GM12872 (cell line): ENCODE data around the gene VSIG2.

Experiments
- CTCF ChIP-seq: IDR thresholded peaks from 3 replicates; pipeline ENCODE4 v1.5.1; 2011; ENCODE audit warnings: low read depth, mild to moderate bottlenecking, low read length, moderate library complexity; ENCODE audit not compliant: insufficient read depth

The VSIG2 gene

GRCh38 chr11:124757320-124757719, 5.3 kb upstream of the VSIG2 start:
- TF ChIP-seq CTCF: no peak

GRCh38 chr11:124756753-124757227, 4.7 kb upstream of the VSIG2 start:
- TF ChIP-seq CTCF: no peak

- TF ChIP-seq CTCF: no peak
Observed at GRCh38 chr11:124756033-124756752, 4.1 kb upstream of the VSIG2 start.

GRCh38 chr11:124754710-124755109, 2.7 kb upstream of the VSIG2 start:
- no peak for TF ChIP-seq CTCF

- TF ChIP-seq CTCF: no peak
Observed at GRCh38 chr11:124754309-124754708, 2.3 kb upstream of the VSIG2 start.

GRCh38 chr11:124753624-124754023, 1.6 kb upstream of the VSIG2 start:
- no peak for TF ChIP-seq CTCF

GRCh38 chr11:124753205-124753604, 1.1 kb upstream of the VSIG2 start:
- no peak for TF ChIP-seq CTCF
